Activated CD4-positive, alpha-beta memory T cell treated with anti-CD3 and anti-CD28 coated beads for 36 hours (primary cell): Measurements from ENCODE around the gene NUP210L. TPM values are rescaled to one million over a fixed set of nuclear protein-coding genes. Genes with fewer than 3 reads are reported as not detected.
"Not testable (repeated sequence)": the region's sequence is repeated elsewhere in the genome, so short reads cannot be mapped to it uniquely, and the experiment has no call there.

ENCODE experiments used
- CTCF ChIA-PET: fragments of 350-600 bp; sonication (Branson Sonifier 250); formaldehyde crosslinking; loops from one replicate; lab custom pipeline; 2021; ENCODE audit warnings: antibody characterized with exemption, inconsistent platforms; lab: Charles Lee
- POLR2A ChIA-PET: fragments of 350-600 bp; sonication (Branson Sonifier 250); formaldehyde crosslinking; loops from one replicate; lab custom pipeline; 2021; ENCODE audit warnings: antibody characterized with exemption; lab: Charles Lee
- DNase-seq: peaks from one replicate; pipeline ENCODE4 v3.0.0-alpha.2; 2020
- H3K27ac Mint-ChIP-seq: one replicate; pipeline ENCODE4 v1.8.0; 2021; ENCODE audit warnings: mixed read lengths
- H3K27me3 Mint-ChIP-seq: one replicate; pipeline ENCODE4 v1.8.0; 2021; ENCODE audit warnings: mixed read lengths
- H3K36me3 Mint-ChIP-seq: one replicate; pipeline ENCODE4 v1.8.0; 2021; ENCODE audit warnings: mixed read lengths
- H3K4me1 Mint-ChIP-seq: one replicate; pipeline ENCODE4 v1.8.0; 2021; ENCODE audit warnings: low read depth, mixed read lengths
- H3K4me3 Mint-ChIP-seq: one replicate; pipeline ENCODE4 v1.8.0; 2021; ENCODE audit warnings: mild to moderate bottlenecking, mixed read lengths
- H3K9me3 Mint-ChIP-seq: one replicate; pipeline ENCODE4 v1.8.0; 2021; ENCODE audit warnings: mixed read lengths
- intact Hi-C: fragments of 100-400 bp; cut with micrococcal nuclease; formaldehyde crosslinking; loops from one replicate; pipeline ENCODE4 v1.15.1; 2023
- total RNA-seq, 2 experiments: library from RNA; stranded (reverse); gene quantifications; one replicate each; pipeline ENCODE4 v1.2.3, GENCODE V29; 2021

NUP210L gene
- total RNA-seq, 2 experiments from 2014 or later, result 0.05 to 0.12 TPM

DNA sequence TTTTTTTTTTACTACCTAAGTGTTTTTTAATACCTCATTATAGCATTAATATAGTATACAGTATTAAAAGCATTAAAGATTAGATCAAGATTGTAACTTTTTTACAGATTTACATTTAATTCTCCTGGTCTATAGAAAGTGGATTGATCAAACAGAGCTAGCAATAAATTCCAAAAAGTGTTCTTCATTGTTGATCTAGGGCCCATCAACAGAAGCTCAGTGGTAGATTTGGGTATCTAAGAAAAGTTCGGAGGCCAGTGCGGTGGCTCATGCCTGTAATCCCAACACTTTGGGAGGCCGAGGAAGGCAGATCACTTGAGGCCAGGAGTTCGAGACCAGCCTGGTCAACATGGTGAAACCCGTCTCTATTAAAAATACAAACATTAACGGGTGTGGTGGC, 12.5 kb downstream of the NUP210L start:
- no peak overlapping the region for H3K4me3 Mint-ChIP-seq
- no peaks in the 10 kb centered on the region for H3K27me3 Mint-ChIP-seq
- H3K4me1 Mint-ChIP-seq, result peaks cover 7% of the 10 kb centered on the region
- DNase-seq, result no peak
- intact Hi-C loops, result no loop called here
- ChIA-PET POLR2A (no interaction called here), CTCF (interaction anchor here (0.6 kb wide), 1 partner anchor 62 kb away, joined by 4 read pairs; no protein-coding TSS in a partner anchor)
- no peaks in the 10 kb centered on the region for H3K36me3 Mint-ChIP-seq
- H3K27ac Mint-ChIP-seq, result no peak overlapping the region
- H3K9me3 Mint-ChIP-seq, result no peaks in the 10 kb centered on the region

GRCh38 chr1:154141240-154141639, 13.6 kb downstream of the NUP210L start:
- Mint-ChIP-seq H3K9me3 (no peaks in the 10 kb centered on the region), H3K4me1 (peaks cover 7% of the 10 kb centered on the region), H3K27ac (no peak overlapping the region), H3K36me3 (no peaks in the 10 kb centered on the region), H3K27me3 (no peaks in the 10 kb centered on the region), H3K4me3 (no peak overlapping the region)
- DNase-seq, result no peak
- ChIA-PET CTCF (no interaction called here), POLR2A (no interaction called here)
- intact Hi-C loops, result no loop called here

GRCh38 chr1:154137888-154138287, 17.0 kb downstream of the NUP210L start:
- intact Hi-C loops, result no loop called here
- POLR2A ChIA-PET, result interaction anchor here (0.6 kb wide), 1 partner anchor 52 kb away, joined by 3 read pairs; no protein-coding TSS in a partner anchor
- H3K4me3 Mint-ChIP-seq, result no peak overlapping the region

GRCh38 chr1:154133256-154133655, 21.6 kb downstream of the NUP210L start:
- ChIA-PET CTCF (interaction anchor here (0.6 kb wide), 1 partner anchor 65 kb away, joined by 3 read pairs; no protein-coding TSS in a partner anchor), POLR2A (no interaction called here)
- Mint-ChIP-seq H3K27me3 (no peaks in the 10 kb centered on the region), H3K27ac (no peak overlapping the region), H3K9me3 (no peaks in the 10 kb centered on the region), H3K4me3 (no peak overlapping the region), H3K36me3 (no peaks in the 10 kb centered on the region), H3K4me1 (peaks cover 16% of the 10 kb centered on the region)
- intact Hi-C loops, result no loop called here
- DNase-seq, result no peak

More at GRCh38 chr1:154137888-154138287, 17.0 kb downstream of the NUP210L start:
- Mint-ChIP-seq H3K4me1 (peaks cover 5% of the 10 kb centered on the region), H3K27me3 (no peaks in the 10 kb centered on the region), H3K36me3 (no peaks in the 10 kb centered on the region), H3K27ac (no peak overlapping the region), H3K9me3 (no peaks in the 10 kb centered on the region)
- no peak for DNase-seq
- CTCF ChIA-PET, result interaction anchor here (0.6 kb wide), 1 partner anchor 143 kb away, joined by 4 read pairs; no protein-coding TSS in a partner anchor

DNA sequence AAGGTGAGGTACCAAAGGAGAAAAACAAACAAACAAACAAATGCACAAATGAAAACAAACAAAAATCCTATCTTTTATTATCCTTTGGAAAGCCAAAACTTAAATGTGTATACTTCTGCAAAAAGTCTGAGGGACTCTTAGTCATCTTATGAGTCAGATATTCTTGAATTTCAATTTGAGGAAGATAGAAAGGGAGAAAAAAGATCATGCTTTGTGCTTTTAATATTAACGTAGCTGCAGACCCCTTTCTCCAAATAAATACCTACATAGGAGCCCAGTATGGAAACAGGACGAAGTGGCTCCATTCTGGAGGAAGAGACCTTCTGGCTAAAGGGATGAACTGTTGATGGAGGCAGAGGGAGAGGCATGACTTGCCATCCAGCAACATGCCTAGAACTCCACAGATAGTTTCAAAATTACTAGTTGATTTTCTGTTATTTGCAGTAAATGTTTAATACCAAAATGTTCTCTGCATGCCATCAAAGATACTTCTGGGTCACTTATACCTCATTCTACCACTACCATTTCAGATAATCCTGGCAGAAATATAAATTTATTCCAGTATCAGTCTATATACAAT, 25.4 kb downstream of the NUP210L start:
- peaks cover 2% of the 10 kb centered on the region for H3K9me3 Mint-ChIP-seq
- CTCF ChIA-PET, result interaction anchor here (0.9 kb wide), 1 partner anchor 30 kb away, joined by 3 read pairs; no protein-coding TSS in a partner anchor
- DNase-seq, result no peak
- no peaks in the 10 kb centered on the region for H3K36me3 Mint-ChIP-seq
- H3K4me3 Mint-ChIP-seq, result no peak overlapping the region
- peaks cover 12% of the 10 kb centered on the region for H3K4me1 Mint-ChIP-seq
- POLR2A ChIA-PET, result interaction anchor here (1.0 kb wide), 1 partner anchor 28 kb away, joined by 3 read pairs; no protein-coding TSS in a partner anchor
- H3K27me3 Mint-ChIP-seq, result no peaks in the 10 kb centered on the region
- intact Hi-C loops, result no loop called here
- H3K27ac Mint-ChIP-seq, result no peak overlapping the region

DNA sequence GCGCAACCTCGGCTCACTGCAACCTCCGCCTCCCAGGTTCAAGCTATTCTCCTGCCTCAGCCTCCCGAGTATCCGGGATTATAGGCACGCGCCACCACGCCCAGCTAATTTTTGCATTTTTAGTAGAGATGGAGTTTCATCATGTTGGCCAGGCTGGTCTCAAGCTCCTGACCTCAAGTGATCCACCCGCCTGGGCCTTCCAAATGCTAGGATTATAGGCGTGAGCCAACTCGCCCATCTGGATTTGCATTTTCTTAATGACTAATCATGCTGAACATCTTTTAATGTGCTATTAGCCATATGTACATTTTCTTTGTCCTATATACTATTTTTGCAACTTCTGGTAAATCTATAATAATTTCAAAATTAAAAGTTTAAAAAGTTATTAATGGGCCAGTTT, 31.7 kb downstream of the NUP210L start:
- H3K27ac Mint-ChIP-seq, H3K4me1 Mint-ChIP-seq, CTCF ChIA-PET, H3K9me3 Mint-ChIP-seq, H3K36me3 Mint-ChIP-seq, H3K27me3 Mint-ChIP-seq, intact Hi-C loops, DNase-seq, H3K4me3 Mint-ChIP-seq: not testable (repeated sequence)
- POLR2A ChIA-PET, result interaction anchor here (0.6 kb wide), 2 partner anchors 35 to 451 kb away, joined by 3 to 4 read pairs; no protein-coding TSS in a partner anchor

GRCh38 chr1:154117642-154118041, 37.2 kb downstream of the NUP210L start:
- Mint-ChIP-seq H3K36me3 (no peaks in the 10 kb centered on the region), H3K27me3 (no peaks in the 10 kb centered on the region)
- CTCF ChIA-PET, result no interaction called here

DNA sequence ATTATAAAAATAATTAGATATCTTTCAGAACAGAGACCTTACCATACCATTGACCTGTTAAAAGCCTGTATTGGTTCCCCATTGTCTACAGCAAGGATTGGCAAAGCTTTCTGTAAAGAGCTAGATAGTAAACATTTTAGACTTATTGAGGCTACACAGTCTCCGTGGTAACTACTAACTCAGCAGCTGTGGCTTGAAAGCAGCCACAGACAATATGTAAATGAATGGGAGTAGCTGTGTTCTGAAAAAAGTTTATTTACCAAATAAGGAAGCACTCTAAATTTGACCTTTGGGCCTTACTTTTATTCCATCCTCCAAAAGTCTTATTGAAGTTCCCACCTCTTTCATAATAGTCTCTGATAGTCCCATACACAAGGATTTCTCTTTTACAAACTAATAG, 39.7 kb downstream of the NUP210L start:
- no peak overlapping the region for H3K27ac Mint-ChIP-seq

More at GRCh38 chr1:154117642-154118041, 37.2 kb downstream of the NUP210L start:
- H3K27ac Mint-ChIP-seq, result no peak overlapping the region
- POLR2A ChIA-PET, result no interaction called here
- DNase-seq, result no peak
- no peaks in the 10 kb centered on the region for H3K9me3 Mint-ChIP-seq
- intact Hi-C loops, result no loop called here
- H3K4me1 Mint-ChIP-seq, result peaks cover 10% of the 10 kb centered on the region
- H3K4me3 Mint-ChIP-seq, result no peak overlapping the region

GRCh38 chr1:154104433-154105082, 50.3 kb downstream of the NUP210L start:
- DNase-seq, result no peak
- no peaks in the 10 kb centered on the region for H3K4me1 Mint-ChIP-seq
- intact Hi-C loops, result no loop called here
- H3K9me3 Mint-ChIP-seq, result no peaks in the 10 kb centered on the region
- H3K4me3 Mint-ChIP-seq, result no peak overlapping the region
- no peak overlapping the region for H3K27ac Mint-ChIP-seq
- ChIA-PET POLR2A (no interaction called here), CTCF (interaction anchor here (0.5 kb wide), 1 partner anchor 236 kb away, joined by 3 read pairs; no protein-coding TSS in a partner anchor)
- H3K36me3 Mint-ChIP-seq, result no peaks in the 10 kb centered on the region
- no peaks in the 10 kb centered on the region for H3K27me3 Mint-ChIP-seq

More for the DNA sequence above, 39.7 kb downstream of the NUP210L start:
- DNase-seq, result no peak
- CTCF ChIA-PET, result no interaction called here
- intact Hi-C loops, result no loop called here
- POLR2A ChIA-PET, result no interaction called here
- Mint-ChIP-seq H3K4me3 (no peak overlapping the region), H3K9me3 (no peaks in the 10 kb centered on the region), H3K27me3 (no peaks in the 10 kb centered on the region), H3K36me3 (no peaks in the 10 kb centered on the region), H3K4me1 (peaks cover 10% of the 10 kb centered on the region)

GRCh38 chr1:154100141-154100540, 54.7 kb downstream of the NUP210L start:
- H3K36me3 Mint-ChIP-seq, intact Hi-C loops, H3K4me1 Mint-ChIP-seq, H3K27ac Mint-ChIP-seq, H3K27me3 Mint-ChIP-seq, H3K4me3 Mint-ChIP-seq, POLR2A ChIA-PET, DNase-seq, CTCF ChIA-PET, H3K9me3 Mint-ChIP-seq: not testable (repeated sequence)

DNA sequence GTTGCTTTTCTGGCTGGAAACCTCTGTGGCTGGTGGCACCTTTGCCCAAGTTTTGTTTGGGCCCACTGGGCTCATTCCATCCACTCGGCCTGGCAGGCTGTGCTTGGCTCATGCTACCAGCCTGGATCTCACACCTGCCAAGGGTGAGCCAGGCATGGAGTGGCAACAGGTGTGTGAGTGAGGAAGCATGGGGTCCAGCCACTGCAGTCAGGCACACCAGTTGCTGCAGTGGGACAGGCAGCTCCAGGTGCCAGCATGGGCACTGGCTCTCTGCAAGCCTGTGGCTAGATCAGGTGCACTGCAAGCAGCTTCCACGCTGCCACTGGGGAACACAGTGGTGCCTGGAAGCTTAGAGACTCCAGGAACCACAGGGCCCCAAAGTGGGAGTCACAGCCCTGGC, 57.0 kb downstream of the NUP210L start:
- no peaks in the 10 kb centered on the region for H3K36me3 Mint-ChIP-seq
- no peak overlapping the region for H3K27ac Mint-ChIP-seq
- no peaks in the 10 kb centered on the region for H3K9me3 Mint-ChIP-seq
- ChIA-PET POLR2A (no interaction called here), CTCF (no interaction called here)
- DNase-seq, result no peak
- intact Hi-C loops, result no loop called here
- H3K27me3 Mint-ChIP-seq, result no peaks in the 10 kb centered on the region
- H3K4me1 Mint-ChIP-seq, result no peaks in the 10 kb centered on the region
- no peak overlapping the region for H3K4me3 Mint-ChIP-seq

DNA sequence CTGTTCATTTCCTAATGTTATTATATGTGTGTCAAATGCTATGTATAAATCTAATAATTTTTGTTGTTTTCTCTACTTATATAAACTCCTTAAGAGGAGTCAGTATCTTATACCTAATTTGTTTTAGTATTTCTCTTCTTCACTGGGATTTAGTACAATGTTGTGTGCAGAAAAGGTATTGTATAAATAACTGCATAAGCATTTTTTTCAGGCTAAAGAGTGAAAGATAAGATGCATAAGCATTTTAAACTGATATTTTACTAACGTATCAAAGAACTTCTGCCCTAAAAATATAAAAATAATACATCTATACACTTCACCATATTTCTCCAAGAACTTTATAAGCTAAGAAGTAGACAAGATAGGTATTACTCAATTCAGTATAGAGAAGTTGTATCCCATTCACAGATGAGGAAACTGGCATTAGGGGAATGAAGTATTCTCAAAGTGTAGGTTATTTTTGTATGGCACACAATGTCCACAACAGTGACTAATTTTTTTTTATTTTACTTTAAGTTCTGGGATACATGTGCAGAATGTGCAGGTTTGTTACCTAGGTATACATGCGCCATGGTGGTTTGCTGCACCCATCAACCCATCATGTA, 59.3 kb downstream of the NUP210L start:
- CTCF ChIA-PET, result no interaction called here
- no peaks in the 10 kb centered on the region for H3K9me3 Mint-ChIP-seq

More for the DNA sequence above, 59.3 kb downstream of the NUP210L start:
- Mint-ChIP-seq H3K4me1 (no peaks in the 10 kb centered on the region), H3K27ac (no peak overlapping the region), H3K4me3 (no peak overlapping the region), H3K27me3 (peaks cover 1% of the 10 kb centered on the region), H3K36me3 (no peaks in the 10 kb centered on the region)
- no peak for DNase-seq
- POLR2A ChIA-PET, result no interaction called here
- intact Hi-C loops, result no loop called here
